ENCODE results near the gene PCDH9. TPM values are rescaled to one million over a fixed set of nuclear protein-coding genes. Genes with fewer than 3 reads are reported as not detected.
"Not testable (repeated sequence)": the region's sequence is repeated elsewhere in the genome, so short reads cannot be mapped to it uniquely, and the experiment has no call there.

PCDH9 gene
- total and polyA plus RNA-seq, 9 donors = 0.18 to 6.5 (median 1.3) TPM

DNA sequence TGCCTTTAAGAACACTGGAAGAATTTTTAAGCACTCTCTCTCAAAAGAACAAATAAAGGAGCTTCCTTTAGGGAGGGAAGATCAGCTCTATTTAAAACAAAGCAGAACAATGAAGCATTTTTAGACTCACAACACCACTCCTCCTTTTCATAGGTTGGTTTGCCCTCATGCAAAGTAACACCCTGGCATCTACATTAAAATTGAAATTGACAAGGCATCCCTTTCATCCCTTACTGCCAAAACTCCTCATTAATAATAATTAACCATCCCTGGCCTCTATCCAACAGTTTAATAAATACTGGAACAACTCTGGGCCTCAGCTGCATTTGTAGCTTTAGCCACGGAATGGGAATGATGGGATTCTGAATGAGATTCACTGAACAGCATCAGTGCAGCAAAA lies 929.1 kb downstream of the PCDH9 start:
- H3K27me3 ChIP-seq = no peaks in the 10 kb centered on the region
- intact Hi-C loops (cut with DNase I) = no loop called here
- no peaks in the 10 kb centered on the region for H3K9me3 ChIP-seq
- TF ChIP-seq POLR2A (IDR thresholded peaks at IDR 0.05) = no peak
- TF ChIP-seq EP300 (IDR thresholded peaks at IDR 0.05) = no peak
- TF ChIP-seq, protein P1, sequence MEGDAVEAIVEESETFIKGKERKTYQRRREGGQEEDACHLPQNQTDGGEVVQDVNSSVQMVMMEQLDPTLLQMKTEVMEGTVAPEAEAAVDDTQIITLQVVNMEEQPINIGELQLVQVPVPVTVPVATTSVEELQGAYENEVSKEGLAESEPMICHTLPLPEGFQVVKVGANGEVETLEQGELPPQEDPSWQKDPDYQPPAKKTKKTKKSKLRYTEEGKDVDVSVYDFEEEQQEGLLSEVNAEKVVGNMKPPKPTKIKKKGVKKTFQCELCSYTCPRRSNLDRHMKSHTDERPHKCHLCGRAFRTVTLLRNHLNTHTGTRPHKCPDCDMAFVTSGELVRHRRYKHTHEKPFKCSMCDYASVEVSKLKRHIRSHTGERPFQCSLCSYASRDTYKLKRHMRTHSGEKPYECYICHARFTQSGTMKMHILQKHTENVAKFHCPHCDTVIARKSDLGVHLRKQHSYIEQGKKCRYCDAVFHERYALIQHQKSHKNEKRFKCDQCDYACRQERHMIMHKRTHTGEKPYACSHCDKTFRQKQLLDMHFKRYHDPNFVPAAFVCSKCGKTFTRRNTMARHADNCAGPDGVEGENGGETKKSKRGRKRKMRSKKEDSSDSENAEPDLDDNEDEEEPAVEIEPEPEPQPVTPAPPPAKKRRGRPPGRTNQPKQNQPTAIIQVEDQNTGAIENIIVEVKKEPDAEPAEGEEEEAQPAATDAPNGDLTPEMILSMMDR (IDR thresholded peaks at IDR 0.05) = no peak
- no peaks in the 10 kb centered on the region for H3K4me1 ChIP-seq (ENCODE audit: insufficient read depth)
- no peak overlapping the region for H3K27ac ChIP-seq
- no peak overlapping the region for H3K4me3 ChIP-seq
- no peaks in the 10 kb centered on the region for H3K36me3 ChIP-seq
- 55 to 68% (median 67%) methylated on average over 1 of the region's 1 CpG for WGBS, 3 donors
- DNase-seq = no peak

DNA sequence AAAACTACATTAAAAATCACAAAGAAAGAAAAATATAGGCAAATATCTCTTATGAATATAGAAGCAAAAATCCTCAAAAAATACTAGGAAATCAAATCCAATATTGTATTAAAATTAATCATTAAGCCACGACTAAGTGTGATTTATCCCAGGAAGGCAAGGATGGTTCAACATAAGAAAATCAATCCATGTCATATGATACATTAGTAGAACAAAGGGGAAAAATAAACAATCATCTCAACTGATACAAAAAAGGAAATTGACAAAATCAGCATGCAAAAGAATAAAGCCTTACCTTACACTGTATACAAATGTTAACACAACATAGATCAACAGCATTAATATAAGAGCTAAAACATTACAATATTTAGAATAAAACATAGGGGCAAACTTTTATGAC lies 933.3 kb downstream of the PCDH9 start:
- Histone ChIP-seq H3K36me3 (no peaks in the 10 kb centered on the region), H3K27ac (no peak overlapping the region)

DNA sequence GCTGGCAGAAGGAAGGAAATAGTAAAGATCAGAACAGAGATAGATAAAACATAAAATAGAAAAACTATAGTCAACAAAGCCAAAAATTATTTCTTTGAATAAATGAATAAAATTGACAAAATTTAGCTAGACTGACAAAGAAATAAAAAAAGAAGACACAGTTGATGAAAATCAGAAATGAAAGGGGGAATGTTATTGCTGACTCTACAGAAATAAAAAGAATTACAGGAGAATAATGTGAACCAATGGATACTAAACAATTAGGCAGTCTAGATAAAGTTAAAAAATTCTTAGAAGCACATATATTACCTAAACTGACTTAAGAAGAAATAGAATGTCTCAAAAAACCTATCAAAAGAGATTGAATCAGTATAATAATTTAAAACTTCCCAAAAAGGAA lies 933.8 kb downstream of the PCDH9 start:
- intact Hi-C loops (cut with DNase I) = no loop called here
- H3K27ac ChIP-seq = no peak overlapping the region
- H3K27me3 ChIP-seq = no peaks in the 10 kb centered on the region
- H3K9me3 ChIP-seq = no peaks in the 10 kb centered on the region
- DNase-seq = no peak
- H3K4me1 ChIP-seq (ENCODE audit: insufficient read depth) = no peaks in the 10 kb centered on the region
- H3K36me3 ChIP-seq = no peaks in the 10 kb centered on the region
- TF ChIP-seq POLR2A (IDR thresholded peaks at IDR 0.05) = no peak
- no peak for TF ChIP-seq EP300 (IDR thresholded peaks at IDR 0.05)
- TF ChIP-seq, protein P1 (IDR thresholded peaks at IDR 0.05) = no peak
- H3K4me3 ChIP-seq = no peak overlapping the region

More for the DNA sequence above, 933.3 kb downstream of the PCDH9 start:
- no peaks in the 10 kb centered on the region for H3K9me3 ChIP-seq
- H3K4me3 ChIP-seq = no peak overlapping the region
- WGBS, 3 donors = 83 to 94% (median 89%) methylated on average over 1 of the region's 1 CpG
- intact Hi-C loops (cut with DNase I) = no loop called here
- DNase-seq = no peak
- TF ChIP-seq POLR2A (IDR thresholded peaks at IDR 0.05) = no peak
- TF ChIP-seq, protein P1 (IDR thresholded peaks at IDR 0.05) = no peak
- H3K4me1 ChIP-seq (ENCODE audit: insufficient read depth) = no peaks in the 10 kb centered on the region
- no peaks in the 10 kb centered on the region for H3K27me3 ChIP-seq

DNA sequence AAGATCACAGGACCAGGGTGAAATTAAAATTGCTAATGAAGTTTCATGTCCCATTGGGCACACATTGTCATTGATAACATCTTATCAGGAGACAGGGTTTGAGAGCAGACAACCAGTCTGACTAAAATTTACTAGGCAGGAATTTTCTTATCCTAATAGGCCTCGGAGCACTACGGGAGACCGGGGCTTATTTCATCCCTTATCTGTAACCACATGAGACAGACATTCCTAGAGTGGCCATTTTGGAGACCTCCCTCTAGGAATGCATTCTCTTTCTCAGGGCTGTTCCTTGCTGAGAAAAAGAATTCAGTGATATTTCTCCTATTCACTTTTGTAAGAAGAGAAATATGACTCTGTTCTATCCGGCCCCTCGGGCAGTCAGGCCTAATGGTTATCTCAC lies 943.3 kb downstream of the PCDH9 start:
- H3K4me1 ChIP-seq (ENCODE audit: insufficient read depth); DNase-seq; H3K9me3 ChIP-seq; H3K36me3 ChIP-seq; H3K27ac ChIP-seq; H3K27me3 ChIP-seq; H3K4me3 ChIP-seq: not testable (repeated sequence)
- 83 to 93% (median 91%) methylated on average over 5 of the region's 5 CpGs for whole genome bisulfite sequencing, 3 donors
- intact Hi-C loops (cut with DNase I) = loop anchor here in 1 of 4 donors (5.0 kb wide), 1 partner anchor 1130 kb away; no protein-coding TSS in a partner anchor

DNA sequence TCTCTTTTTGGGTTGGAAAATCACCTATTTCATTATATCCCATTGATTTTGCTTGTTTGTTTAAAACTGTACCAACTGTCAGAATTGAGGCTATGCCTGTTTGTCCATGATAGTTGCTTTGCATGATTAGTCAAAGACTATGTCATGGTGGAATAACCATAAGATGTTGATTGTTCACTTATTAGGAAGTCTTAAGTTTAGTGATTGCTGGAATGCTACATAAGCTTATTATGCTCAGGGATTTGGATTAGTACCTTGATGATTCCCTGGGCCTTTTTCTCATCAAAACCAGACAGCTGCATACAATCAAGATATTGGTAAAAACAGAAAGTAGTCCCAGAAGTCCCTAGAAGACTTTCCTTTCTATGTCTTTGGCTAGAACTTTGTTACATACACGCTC lies 954.7 kb downstream of the PCDH9 start:
- no peaks in the 10 kb centered on the region for H3K27me3 ChIP-seq
- no peaks in the 10 kb centered on the region for H3K36me3 ChIP-seq
- 95% methylated on average over 1 of the region's 1 CpG for WGBS, 3 donors
- no peak overlapping the region for H3K27ac ChIP-seq
- no peaks in the 10 kb centered on the region for H3K9me3 ChIP-seq
- TF ChIP-seq EP300 (IDR thresholded peaks at IDR 0.05) = no peak
- TF ChIP-seq POLR2A (IDR thresholded peaks at IDR 0.05) = no peak
- TF ChIP-seq, protein P1 (IDR thresholded peaks at IDR 0.05) = no peak
- DNase-seq = no peak
- intact Hi-C loops (cut with DNase I) = no loop called here
- H3K4me3 ChIP-seq = no peak overlapping the region
- no peaks in the 10 kb centered on the region for H3K4me1 ChIP-seq (ENCODE audit: insufficient read depth)
